ENCODE data around the gene NAT8L.

Gene NAT8L

DNA sequence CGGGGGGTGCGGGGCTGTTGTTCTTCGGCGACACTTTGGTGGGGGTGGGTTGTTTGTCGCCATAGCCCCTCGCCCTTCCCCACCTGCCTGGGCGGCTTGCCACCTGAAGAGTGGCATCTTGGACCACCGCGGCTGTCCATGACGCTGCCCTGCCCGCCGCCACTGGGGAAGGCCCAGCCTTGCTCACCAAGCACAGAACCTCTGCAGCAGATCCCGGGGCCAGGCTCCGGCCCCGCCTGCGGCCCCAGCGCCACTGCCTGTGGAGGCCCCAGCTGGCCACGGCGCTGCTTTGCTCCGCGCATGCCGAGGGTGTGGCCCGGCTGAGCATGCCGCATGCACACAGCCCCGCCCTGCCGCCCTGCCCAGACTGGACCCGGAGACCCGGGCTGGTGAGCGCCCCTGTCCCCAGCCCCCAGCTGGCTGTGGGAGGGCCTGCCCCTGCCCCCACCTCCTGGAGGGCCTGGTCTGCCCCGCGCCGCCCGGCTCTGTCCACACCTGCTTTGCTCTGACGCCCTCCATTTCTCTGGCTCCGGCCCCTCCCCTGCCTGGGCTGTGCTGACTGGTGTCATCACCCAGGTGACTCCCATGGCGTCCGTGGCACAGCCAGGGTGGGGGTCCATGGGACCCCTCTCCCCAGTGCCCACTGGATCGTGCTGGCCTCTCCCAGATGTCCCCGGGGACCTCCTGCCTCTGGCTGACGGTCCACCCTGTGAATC is 5.3 kb downstream of the NAT8L start:
- no peak for DNase-seq (ENCODE audit: low read depth in 2 of 2)

DNA sequence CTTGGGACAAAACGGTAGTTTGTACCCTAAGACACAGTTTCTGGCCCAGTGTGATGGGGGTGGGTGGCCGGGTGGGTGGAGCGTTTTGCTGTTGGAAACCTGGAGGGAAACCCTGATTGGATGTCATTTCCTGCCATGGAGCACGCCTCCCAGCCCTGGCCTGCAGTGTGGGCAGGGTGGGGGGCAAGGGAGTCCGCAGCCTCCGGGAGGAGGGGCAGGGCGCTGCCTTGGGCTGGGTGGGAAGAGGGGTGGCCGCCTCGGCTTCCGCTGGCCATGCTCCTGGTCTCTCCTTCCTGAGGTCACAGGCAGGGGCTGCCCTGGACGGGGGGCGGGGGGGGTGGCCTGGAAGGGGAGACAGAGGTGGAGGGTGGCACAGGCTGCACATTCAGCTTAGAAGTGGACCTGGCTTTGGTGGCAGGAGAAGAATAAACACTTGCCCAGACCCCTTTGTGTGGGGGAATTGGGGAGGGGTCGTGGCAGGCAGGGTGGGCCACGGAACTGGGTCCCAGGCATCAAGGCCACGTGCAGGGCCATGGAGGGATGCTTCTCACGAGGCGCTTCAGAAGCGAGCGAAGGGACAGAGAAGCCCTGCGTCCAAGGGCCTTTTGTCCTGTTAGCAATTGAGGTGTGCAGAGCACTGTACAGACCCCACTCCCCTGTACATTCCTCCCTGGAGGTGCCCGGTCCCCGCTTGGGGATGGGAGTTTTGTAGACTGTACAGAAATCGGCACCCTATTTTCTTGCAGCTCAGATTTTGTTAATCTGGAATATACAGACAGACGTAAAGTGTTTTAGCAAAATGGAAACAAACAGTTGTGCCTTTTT is 6.2 kb downstream of the NAT8L start:
- DNase-seq (ENCODE audit: low read depth in 2 of 2) = no peak

DNA sequence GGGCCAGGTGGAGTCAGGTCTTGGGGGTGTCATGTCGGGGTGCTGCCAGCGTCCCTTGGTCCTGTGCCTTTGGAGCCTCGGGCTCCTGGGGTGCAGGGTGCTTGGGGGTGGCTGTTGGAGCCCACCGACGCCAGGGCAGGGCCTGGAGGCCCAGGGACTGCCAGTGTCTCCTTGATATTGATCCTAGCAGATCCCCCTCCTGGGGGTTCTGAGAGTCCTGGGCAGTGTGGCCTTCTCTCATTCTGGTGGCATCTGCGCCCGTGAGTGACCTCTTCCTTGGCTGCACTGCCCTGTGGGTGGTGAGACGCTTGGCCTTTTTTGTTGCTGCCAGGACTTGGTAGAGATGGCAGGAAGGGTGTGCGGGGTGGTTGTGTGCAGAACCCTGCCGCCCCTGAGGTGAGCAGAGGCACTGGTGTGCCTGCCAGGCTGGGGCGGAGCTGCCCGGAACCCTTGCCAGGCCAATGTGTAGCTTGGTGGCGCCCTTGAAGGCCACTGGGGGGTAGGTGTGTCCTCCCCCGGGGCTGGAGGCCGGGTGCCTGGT is 7.0 kb downstream of the NAT8L start:
- DNase-seq (ENCODE audit: low read depth in 2 of 2) = no peak

DNA sequence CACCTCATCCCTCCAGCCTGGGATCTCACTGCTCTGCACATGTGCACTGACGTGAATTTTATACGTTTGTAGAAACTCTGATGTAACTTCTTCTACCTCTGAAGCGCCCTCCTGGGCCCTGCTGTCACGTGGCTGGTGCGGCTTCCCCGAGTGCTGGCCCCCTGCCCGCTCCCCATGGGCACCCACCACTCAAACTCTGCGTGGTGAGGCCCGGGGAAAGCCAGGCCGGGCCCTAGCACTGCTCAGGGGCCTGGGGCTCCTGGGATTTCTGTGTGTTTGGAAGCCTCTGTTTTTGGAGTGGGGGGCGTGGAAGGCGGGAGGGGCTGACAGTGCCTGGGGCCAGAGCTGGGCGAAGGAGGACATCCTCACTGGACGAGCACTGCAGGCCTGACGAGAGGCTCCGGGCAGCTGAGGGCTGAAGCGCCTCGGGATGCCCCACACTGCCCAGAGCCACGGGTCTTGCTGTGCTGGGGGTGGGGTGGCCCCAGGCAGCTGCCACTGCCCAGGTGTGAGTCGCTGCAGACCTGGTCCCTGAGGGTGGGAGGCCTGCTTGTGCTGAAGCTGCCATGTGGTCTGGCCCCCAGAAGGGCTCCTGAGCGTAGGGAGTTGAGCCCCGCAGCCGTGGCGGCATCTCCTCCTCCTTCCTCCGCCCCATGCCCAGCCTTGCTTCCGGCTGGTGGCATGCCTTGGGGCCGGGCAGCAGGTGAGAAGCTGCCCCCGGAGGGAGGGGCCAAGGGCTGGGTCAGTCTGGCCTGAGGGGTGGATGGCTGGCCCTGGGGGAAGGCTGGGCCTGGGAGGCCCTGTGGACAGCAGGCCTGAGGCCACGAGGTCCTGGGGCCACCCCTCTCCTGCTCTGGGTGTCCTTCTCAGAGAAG is 7.7 kb downstream of the NAT8L start:
- no peak for DNase-seq (ENCODE audit: low read depth in 2 of 2)

DNA sequence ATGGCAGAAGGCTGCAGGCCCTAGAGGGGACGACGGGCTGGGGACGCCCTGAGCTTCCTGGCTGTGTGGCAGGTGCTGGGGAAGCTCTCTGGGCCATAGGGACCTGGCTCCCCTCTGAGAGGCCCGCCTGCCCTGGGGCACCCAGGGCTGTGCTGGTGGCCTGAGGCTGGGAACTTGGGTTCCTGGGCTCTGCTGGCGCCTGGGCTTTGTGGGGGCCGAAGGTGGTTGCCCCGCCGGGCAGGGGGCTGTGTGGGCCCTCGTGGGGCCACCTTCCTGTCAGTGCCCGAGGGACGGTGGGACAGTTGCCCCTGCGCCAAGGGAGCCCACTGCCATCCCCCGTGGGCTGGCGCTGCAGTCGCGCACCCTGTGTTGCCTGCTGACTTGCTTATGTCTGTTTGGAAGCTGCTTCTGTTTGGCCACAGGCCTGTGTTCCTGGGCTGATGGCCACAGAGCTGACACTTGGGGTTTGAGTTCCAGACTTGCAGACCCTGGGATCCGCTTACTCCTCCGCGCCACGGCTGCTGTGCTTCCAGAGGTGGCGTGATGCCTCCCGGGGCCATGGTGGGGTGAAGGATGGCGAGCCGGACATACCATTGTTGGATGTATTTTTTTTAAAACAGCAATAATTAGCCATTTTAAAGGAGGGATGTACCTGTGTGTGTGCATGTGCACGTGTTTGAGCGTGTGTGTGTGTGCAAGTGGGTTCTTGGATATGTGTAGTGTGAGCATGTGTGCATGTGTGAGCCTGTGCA is 8.5 kb downstream of the NAT8L start:
- no peak for DNase-seq (ENCODE audit: low read depth in 2 of 2)

DNA sequence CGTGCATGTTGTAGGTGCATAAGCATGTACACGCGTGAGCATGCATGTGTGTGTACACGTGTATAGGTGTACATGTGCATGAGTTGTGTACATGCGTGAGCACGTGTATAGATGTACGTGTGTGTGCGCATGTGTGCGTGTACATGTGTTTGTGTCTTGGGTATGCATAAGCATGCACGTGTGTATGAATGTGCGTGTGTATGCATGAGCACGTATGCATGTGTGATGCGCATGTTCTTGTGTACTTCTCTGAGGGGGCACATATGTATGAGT is 9.0 kb downstream of the NAT8L start:
- no peak for DNase-seq (ENCODE audit: low read depth in 2 of 2)

DNA sequence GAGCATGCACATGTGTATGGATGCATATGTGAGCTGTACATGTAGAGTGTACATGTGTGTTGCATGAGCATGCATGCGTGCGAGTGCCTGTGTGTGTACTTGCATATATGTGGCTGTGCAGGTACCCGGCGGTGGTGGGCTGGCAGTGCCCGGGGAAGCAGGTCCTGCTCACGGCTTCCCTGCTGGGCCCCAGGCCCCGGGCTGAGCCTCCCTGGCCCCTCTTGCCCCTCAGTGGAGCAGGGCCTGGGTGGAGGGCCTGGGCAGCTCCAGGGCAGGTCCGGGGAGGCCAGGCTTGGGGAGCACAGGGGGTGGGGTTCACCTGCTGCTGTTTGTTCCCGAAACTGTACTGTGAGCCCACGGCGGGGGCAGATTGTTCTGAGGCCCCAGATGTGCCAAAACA is 9.4 kb downstream of the NAT8L start:
- DNase-seq (ENCODE audit: low read depth in 2 of 2) = no peak

DNA sequence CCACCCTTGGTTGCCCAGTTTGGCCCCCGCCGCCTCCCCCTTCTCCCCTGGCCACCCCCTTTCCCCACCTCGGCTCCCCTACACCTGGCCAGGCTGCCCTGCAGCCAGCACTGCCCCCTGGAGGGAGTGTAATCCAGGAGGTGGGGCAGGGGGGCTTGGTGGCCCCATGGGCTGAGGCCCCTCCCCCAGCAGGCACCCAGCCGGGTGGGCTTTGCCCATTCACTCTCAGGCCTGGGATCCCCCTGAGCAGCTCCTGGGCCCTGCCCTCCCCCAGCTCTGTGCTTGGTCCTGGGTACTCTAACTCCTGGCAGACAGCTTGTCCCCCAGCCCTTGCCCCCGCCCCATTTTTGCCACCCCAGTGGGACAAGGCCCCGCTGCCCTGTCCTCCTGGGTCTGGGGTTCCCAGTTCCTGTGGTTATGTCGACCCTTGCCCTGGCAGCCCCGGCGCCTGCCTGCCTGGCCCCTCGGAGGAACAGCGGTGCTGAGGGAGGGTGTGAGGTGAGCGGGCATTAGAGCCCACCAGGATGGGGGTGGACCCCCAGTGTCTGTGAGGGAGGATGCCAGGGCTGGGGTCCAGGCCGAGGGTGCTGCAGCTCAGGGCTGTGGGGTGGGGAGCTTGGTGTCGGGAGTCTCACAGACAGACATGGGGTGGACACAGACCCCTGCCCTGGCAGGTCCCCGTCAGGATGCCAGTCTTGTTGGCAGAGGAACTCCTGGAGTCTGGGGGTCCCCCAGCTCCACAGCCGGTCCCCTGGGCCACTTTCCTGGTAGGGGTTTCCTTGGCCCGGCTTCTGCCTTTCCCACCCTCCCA is 10.2 kb downstream of the NAT8L start:
- DNase-seq (ENCODE audit: low read depth in 2 of 2) = no peak

DNA sequence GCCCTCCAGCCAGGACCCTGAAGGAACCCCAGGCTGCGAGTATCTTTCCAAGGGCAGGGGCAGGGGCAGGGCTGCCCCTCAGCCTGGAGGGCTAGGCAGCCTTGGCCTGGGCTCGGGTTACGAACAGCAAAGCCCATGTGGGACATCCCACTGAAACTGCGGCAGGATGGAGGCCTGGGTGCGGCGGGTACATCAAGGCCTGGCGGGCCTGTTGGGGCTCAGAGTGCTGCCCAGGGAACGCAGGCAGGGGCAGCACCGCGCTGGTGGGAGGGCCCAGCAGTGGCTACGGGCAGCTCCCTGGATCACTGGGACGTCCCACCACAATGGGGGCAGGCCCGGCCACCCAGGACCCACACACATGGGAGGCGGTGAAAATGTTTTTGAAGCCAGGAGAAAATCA is 10.9 kb downstream of the NAT8L start:
- no peak for DNase-seq (ENCODE audit: low read depth in 2 of 2)

GRCh38 chr4:2070421-2071251 is 11.5 kb downstream of the NAT8L start:
- no peak for DNase-seq (ENCODE audit: low read depth in 2 of 2)

DNA sequence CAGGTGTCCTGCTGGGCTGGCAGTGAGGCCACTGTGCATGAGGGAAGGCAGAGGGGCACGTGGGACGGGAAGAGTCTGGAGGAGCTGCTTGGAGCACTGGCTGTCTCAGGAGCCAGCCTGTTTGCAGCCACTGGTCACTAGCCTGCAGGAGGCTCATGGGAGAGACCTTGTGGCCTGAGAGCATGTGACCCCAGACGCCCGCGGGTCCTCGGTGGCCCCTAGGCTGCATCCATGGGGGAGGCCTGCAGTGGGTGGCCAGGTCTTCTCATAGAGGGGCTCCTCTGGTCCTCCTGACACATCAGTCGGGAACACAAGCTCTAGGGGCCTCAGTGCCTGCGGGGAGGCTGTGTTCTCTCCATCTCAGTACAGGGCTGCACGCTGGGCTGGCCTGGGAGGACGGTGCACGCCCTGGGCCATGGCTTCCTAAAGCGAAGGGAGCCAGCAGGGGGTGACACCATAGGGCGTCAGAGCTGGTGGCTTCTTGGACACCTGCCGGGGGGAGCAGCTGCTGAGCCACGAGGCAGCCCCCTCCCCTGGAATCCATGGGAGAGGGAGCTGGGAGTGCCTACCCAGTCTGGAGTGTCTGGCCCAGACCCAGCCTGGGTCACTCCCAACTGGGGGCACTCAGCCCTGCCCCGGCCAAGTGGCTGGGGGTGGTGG is 12.3 kb downstream of the NAT8L start:
- no peak for DNase-seq (ENCODE audit: low read depth in 2 of 2)

GRCh38 chr4:2071912-2072867 is 13.1 kb downstream of the NAT8L start:
- no peak for DNase-seq (ENCODE audit: low read depth in 2 of 2)

GRCh38 chr4:2072971-2073807 is 14.1 kb downstream of the NAT8L start:
- DNase-seq (ENCODE audit: low read depth in 2 of 2) = no peak

GRCh38 chr4:2073808-2074481 is 14.8 kb downstream of the NAT8L start:
- DNase-seq (ENCODE audit: low read depth in 2 of 2) = no peak

GRCh38 chr4:2074588-2074987 is 15.5 kb downstream of the NAT8L start:
- no peak for DNase-seq (ENCODE audit: low read depth in 2 of 2)

DNA sequence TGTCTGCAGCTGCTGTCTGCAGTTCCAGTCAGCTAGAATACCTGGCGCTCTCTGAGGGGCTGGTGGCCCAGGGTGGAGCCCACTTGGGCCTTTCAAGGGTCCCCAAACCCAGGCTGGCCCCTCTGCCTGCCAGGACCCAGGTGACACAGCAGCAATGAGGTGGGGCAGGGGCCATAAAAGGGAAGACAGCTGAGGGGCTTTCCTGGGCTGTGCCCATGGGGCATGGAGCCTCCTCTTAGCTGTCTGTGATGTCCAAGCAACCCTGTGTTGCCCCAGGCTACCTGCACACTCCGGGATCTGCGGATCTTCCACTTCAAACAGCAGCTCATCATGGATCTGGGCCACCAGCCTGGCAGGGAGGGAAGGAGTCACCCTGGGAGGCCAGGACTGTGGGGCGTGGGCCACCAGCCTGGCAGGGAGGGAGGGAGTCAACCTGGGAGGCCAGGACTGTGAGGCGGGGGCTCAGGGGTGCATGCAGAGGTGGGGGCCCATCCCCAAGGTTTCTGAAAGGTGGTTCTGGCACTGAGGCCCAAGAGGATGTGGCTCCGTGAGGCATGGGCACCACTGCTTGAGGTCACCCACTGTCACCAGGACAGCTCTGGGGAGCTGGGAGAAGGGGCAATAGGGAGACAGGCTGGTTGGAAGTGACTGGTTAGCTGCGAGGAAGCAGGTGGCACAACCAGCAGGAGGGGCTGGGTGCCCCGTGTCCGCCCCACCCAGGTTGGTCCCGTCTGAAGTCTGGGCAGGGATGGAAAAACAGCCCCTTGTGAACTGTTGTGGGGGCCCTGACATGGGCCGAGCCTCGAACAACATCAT is 16.3 kb downstream of the NAT8L start:
- DNase-seq (ENCODE audit: low read depth in 2 of 2) = no peak

All from stimulated activated CD4-positive, alpha-beta T cell treated with anti-CD3 and anti-CD28 coated beads, Interleukin-12 subunit alpha, Interleukin-12 subunit beta, amount 100 ng/mL, for 24 hours (primary cell).